OCI-LY7 (cell line): ENCODE measurements around the gene ALDH3B1. TPM values are rescaled to one million over a fixed set of nuclear protein-coding genes. Genes with fewer than 3 reads are reported as not detected.
A peak's percentile ranks its signal among the peaks of the same experiment; 100 is the strongest.

ENCODE experiments used
- BruUV-seq: library from RNA; stranded (reverse); fragments of 400-500 nt; replicated peaks from 2 replicates; lab custom pipeline; 2021; lab: Mats Ljungman, UMichigan
- CTCF ChIA-PET: fragments of 300-600 bp; sonication (Branson Sonifier 250); formaldehyde crosslinking; loops from one replicate; lab custom pipeline; 2022; ENCODE audit warnings: antibody characterized with exemption; ENCODE audit not compliant: unreplicated experiment; lab: Charles Lee
- POLR2A ChIA-PET: fragments of 300-600 bp; sonication (Branson Sonifier 250); formaldehyde crosslinking; loops from one replicate; lab custom pipeline; 2022; ENCODE audit warnings: antibody characterized with exemption; lab: Charles Lee
- DNase-seq: peaks from one replicate; pipeline ENCODE4 v3.0.0-alpha.2; 2015; ENCODE audit warnings: low spot score
- H2AFZ ChIP-seq: fragments of 200-600 bp; sonication (generic), shearing (Covaris generic); 2 replicates; pipeline ENCODE4 v1.6.1; 2014; ENCODE audit warnings: mild to moderate bottlenecking, antibody characterized with exemption, low read length, moderate library complexity
- H3K27ac ChIP-seq: fragments of 200-600 bp; sonication (generic); 2 replicates; pipeline ENCODE4 v1.5.1; 2014; ENCODE audit warnings: mixed run types, low read depth, mild to moderate bottlenecking, moderate library complexity, low read length, inconsistent platforms; ENCODE audit not compliant: poor library complexity, severe bottlenecking
- H3K36me3 ChIP-seq: fragments of 200-600 bp; sonication (generic); 2 replicates; pipeline ENCODE4 v1.6.1; 2014; ENCODE audit warnings: mild to moderate bottlenecking, antibody characterized with exemption, low read length, moderate library complexity, mixed read lengths; ENCODE audit not compliant: insufficient read depth
- H3K4me1 ChIP-seq: fragments of 200-600 bp; sonication (generic); 2 replicates; pipeline ENCODE4 v1.5.1; 2014; ENCODE audit warnings: mild to moderate bottlenecking, low read length; ENCODE audit not compliant: insufficient read depth, poor library complexity, severe bottlenecking
- H3K4me2 ChIP-seq: fragments of 200-600 bp; sonication (generic); 2 replicates; pipeline ENCODE4 v1.6.1; 2014; ENCODE audit warnings: mild to moderate bottlenecking, low read length
- H3K4me3 ChIP-seq: fragments of 200-600 bp; sonication (generic); 2 replicates; pipeline ENCODE4 v1.5.1; 2014; ENCODE audit warnings: mild to moderate bottlenecking, low read depth, low read length; ENCODE audit not compliant: poor library complexity, severe bottlenecking
- H3K79me2 ChIP-seq: fragments of 200-600 bp; sonication (generic); 2 replicates; pipeline ENCODE4 v1.6.1; 2016; ENCODE audit warnings: low read depth, mild to moderate bottlenecking, low read length, moderate library complexity, mixed read lengths; ENCODE audit not compliant: insufficient read depth
- H3K9me2 ChIP-seq: fragments of 200-600 bp; sonication (generic); 2 replicates; pipeline ENCODE4 v1.6.1; 2016; ENCODE audit warnings: mild to moderate bottlenecking, low read length, mixed read lengths; ENCODE audit not compliant: insufficient read depth
- H3K9me3 ChIP-seq: fragments of 200-600 bp; sonication (generic); 2 replicates; pipeline ENCODE4 v1.6.1; 2014; ENCODE audit warnings: mild to moderate bottlenecking, mixed run types, low read length, mixed read lengths
- H4K20me1 ChIP-seq: fragments of 200-600 bp; sonication (generic); 2 replicates; pipeline ENCODE4 v1.6.1; 2014; ENCODE audit warnings: mild to moderate bottlenecking, antibody characterized with exemption, low read length, moderate library complexity, mixed read lengths; ENCODE audit not compliant: insufficient read depth
- EZH2phosphoT487 ChIP-seq: fragments of 200-600 bp; sonication (generic); IDR thresholded peaks from 2 replicates; pipeline ENCODE4 v1.6.1; 2018; ENCODE audit warnings: low read depth, borderline replicate concordance, mild to moderate bottlenecking, mixed run types, antibody characterized with exemption, low read length, moderate library complexity, mixed read lengths
- intact Hi-C: fragments of 100-400 bp; cut with micrococcal nuclease; formaldehyde crosslinking; loops from one replicate; pipeline ENCODE4 v1.10.0; 2022; ENCODE audit not compliant: unreplicated experiment
- total RNA-seq, 2 experiments: library from RNA; depleted of rRNA in 1 of 2; stranded (reverse); fragments of >200 nt in 1 of 2; shearing (Covaris generic) in 1 of 2; gene quantifications; 2 replicates each; pipeline ENCODE4 v1.2.3, GENCODE V29; 2014 to 2022
- TF ChIP-seq, protein P1 (sequence below): fragments of 200-600 bp; sonication (generic); conservative IDR thresholded peaks from 2 replicates; pipeline ENCODE4 v1.5.1; 2014; ENCODE audit warnings: mild to moderate bottlenecking, antibody characterized with exemption, low read length, moderate library complexity, mixed read lengths

ALDH3B1 gene
- total RNA-seq, 2 experiments from 2014 or later = 0.50 to 0.53 TPM

DNA sequence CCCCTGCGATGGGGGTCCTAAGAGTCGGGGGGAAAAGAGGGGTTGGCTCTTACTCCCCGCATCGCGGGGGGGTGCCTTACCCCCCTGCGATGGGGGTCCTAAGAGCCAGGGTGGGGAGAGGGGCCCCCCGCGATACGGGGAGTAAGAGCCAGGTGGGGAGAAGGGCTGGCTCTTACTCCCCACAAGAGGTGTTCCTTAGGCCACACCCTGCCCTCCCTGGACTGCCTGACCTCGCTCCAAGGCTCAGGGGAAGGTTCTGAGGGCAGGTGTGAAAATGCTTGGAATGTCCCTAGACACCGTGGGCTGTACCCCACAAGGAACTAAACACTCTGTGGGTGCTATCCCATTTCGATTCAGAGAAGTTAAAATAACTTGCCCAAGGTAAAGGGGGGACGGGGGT is 14.1 kb upstream of the ALDH3B1 start:
- Histone ChIP-seq H3K9me2 (no peaks in the 10 kb centered on the region), H3K79me2 (no peaks in the 10 kb centered on the region), H3K36me3 (peaks cover 26% of the 10 kb centered on the region), H3K27ac (no peak overlapping the region), H3K4me3 (no peak overlapping the region), H3K9me3 (no peaks in the 10 kb centered on the region), H3K4me1 (peaks cover 35% of the 10 kb centered on the region), H4K20me1 (no peaks in the 10 kb centered on the region), H2AFZ (no peak overlapping the region), H3K4me2 (no peak overlapping the region)
- BruUV-seq = no TSS peak
- TF ChIP-seq EZH2phosphoT487 = no peak
- TF ChIP-seq, protein P1, sequence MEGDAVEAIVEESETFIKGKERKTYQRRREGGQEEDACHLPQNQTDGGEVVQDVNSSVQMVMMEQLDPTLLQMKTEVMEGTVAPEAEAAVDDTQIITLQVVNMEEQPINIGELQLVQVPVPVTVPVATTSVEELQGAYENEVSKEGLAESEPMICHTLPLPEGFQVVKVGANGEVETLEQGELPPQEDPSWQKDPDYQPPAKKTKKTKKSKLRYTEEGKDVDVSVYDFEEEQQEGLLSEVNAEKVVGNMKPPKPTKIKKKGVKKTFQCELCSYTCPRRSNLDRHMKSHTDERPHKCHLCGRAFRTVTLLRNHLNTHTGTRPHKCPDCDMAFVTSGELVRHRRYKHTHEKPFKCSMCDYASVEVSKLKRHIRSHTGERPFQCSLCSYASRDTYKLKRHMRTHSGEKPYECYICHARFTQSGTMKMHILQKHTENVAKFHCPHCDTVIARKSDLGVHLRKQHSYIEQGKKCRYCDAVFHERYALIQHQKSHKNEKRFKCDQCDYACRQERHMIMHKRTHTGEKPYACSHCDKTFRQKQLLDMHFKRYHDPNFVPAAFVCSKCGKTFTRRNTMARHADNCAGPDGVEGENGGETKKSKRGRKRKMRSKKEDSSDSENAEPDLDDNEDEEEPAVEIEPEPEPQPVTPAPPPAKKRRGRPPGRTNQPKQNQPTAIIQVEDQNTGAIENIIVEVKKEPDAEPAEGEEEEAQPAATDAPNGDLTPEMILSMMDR = no peak
- intact Hi-C loops = loop anchor here (10.0 kb wide), 1 partner anchor 351 kb away; no protein-coding TSS in a partner anchor
- CTCF ChIA-PET = no interaction called here
- no peak for DNase-seq
- POLR2A ChIA-PET = no interaction called here

DNA sequence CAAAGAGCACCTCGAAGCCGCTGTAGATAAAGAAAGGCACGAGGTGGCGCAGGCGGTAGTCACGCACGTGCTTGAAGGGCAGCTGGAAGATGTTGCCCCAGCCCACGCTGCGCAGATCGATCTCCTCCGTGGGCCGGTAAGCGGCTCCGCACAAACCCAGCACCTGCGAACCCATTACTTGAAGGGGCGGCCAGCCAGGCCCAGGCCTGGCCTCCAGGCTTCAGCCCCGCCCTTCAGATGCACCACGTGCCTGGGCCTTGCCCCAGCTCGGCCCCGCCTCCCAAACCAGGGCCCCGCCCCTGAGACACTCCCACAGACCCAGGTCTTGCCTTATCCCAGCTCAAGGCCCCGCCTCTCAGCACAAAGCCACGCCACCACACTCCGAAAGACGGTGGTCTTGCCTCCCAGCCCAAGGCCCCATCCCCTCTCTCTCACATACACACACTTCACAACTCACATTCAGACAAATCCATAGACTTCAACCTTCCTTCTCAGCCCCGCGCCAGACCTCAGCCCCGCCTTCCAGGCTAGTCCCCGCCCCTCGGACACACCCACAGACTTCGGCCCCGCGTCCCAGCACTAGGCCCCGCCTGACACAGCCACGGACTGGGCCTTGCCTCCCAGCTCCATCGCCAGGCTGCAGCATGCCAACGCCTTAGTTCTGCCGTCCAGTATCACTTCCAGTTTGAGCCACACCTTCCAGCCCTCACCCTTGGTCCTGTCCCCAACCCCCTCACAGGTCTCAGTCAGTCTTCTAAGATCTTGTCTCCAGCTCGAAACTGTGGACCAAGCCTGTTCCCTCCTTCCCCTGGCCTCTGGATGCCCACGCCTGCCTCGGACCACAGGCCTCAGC is 13.3 kb upstream of the ALDH3B1 start:
- Histone ChIP-seq H3K4me1 (peaks cover 42% of the 10 kb centered on the region), H3K36me3 (peaks cover 26% of the 10 kb centered on the region), H3K4me2 (peak overlapping the region; percentile 66), H3K9me2 (no peaks in the 10 kb centered on the region), H2AFZ (no peak overlapping the region), H3K9me3 (no peaks in the 10 kb centered on the region), H3K4me3 (peak overlapping the region; percentile 60), H3K27ac (no peak overlapping the region), H4K20me1 (no peaks in the 10 kb centered on the region), H3K79me2 (no peaks in the 10 kb centered on the region)
- peak; percentile 89 for DNase-seq
- intact Hi-C loops = loop anchor here (10.0 kb wide), 1 partner anchor 352 kb away; no protein-coding TSS in a partner anchor
- TF ChIP-seq EZH2phosphoT487 = no peak
- TF ChIP-seq, protein P1 = no peak
- ChIA-PET POLR2A (interaction anchor here (1.2 kb wide), 1 partner anchor 13 kb away, joined by 4 read pairs; the partner anchor contains the start of gene ALDH3B1), CTCF (no interaction called here)
- no TSS peak for BruUV-seq

DNA sequence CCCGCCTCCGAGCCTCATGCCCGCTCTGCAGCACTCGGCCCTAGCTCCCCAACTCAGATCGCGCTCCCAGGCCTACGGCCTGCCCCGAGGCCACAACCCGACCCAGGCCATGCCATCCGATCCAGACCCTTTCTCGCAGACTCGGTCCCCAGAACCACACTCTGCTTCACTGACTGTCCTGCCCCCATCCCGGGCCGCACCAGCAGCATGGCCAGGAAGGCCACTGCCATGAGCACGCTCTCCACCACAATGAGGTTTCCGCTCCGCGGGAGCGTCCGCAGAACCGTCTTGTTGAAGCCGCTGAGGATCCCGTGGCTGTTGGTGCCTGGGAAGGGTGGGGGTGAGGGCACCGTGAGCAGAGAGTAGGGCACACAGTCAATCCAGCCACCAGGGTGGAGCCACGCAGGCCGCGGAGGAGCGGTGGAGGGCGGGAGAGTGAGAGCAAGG is 12.6 kb upstream of the ALDH3B1 start:
- POLR2A ChIA-PET = interaction anchor here (1.2 kb wide), 1 partner anchor 12 kb away, joined by 4 read pairs; the partner anchor contains the start of gene ALDH3B1
- intact Hi-C loops = loop anchor here (10.0 kb wide), 1 partner anchor 353 kb away; no protein-coding TSS in a partner anchor

More for the DNA sequence above, 12.6 kb upstream of the ALDH3B1 start:
- no peak for DNase-seq
- CTCF ChIA-PET = no interaction called here
- no peak overlapping the region for H2AFZ ChIP-seq
- no peaks in the 10 kb centered on the region for H4K20me1 ChIP-seq
- no peak overlapping the region for H3K4me2 ChIP-seq
- H3K27ac ChIP-seq = peak overlapping the region; percentile 44
- BruUV-seq = no TSS peak
- H3K36me3 ChIP-seq = peaks cover 26% of the 10 kb centered on the region
- H3K9me3 ChIP-seq = no peaks in the 10 kb centered on the region
- no peak overlapping the region for H3K4me3 ChIP-seq
- no peaks in the 10 kb centered on the region for H3K79me2 ChIP-seq
- TF ChIP-seq EZH2phosphoT487 = no peak
- TF ChIP-seq, protein P1 = no peak
- no peaks in the 10 kb centered on the region for H3K9me2 ChIP-seq
- H3K4me1 ChIP-seq = peaks cover 49% of the 10 kb centered on the region
